GM18499 (cell line): Measurements from ENCODE around the gene CTTN.

Source experiments
- ATAC-seq: cut with Tn5 transposase; IDR thresholded peaks from one replicate; pipeline ENCODE4 v1.9.1; 2021; ENCODE audit warnings: moderate number of reproducible peaks; ENCODE audit not compliant: insufficient read depth, unreplicated experiment

The CTTN gene

GRCh38 chr11:70397983-70398833 is at the start of gene CTTN:
CTTN (plus strand) TSS chr11:70398529; CDS start chr11:70407298, 8,769 bp downstream.
- ATAC-seq: no peak

DNA sequence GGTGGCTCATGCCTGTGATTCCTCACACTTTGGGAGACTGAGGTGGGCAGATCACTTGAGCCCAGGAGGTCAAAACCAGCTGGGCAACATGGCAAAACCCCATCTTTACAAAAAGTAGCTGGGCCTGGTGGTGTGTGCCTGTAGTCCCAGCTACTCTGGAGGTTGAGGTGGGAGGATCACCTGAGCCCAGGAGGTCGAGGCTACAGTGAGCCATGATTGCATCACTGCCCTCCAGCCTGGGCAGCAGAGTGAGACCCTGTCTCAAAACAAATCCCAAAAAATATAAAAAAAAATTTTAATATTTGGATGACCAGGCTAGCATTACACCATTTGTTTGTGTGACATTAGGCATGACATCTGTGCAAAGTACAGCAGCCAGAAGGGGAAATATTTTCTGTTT is 49.7 kb upstream of the CTTN start:
- ATAC-seq: no peak

DNA sequence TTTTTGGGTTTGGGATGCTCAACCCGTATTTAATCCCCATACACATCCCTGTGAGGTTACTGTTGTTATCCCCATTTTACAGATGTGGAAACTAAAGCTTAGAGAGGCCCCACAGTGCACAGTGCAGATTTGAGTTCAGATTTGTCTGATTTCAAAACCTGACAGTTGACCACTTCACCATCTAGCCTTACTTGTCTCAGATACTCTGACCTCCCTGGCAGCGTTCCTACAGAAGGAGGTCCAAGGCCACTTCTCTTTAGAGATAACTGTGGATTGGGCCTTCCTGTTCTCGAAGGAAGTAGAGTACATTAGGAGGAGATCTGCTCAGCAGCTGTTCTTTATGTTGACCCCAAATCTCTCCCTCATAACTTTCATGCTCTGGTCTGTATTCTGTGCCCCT is 46.7 kb upstream of the CTTN start:
- no peak for ATAC-seq

DNA sequence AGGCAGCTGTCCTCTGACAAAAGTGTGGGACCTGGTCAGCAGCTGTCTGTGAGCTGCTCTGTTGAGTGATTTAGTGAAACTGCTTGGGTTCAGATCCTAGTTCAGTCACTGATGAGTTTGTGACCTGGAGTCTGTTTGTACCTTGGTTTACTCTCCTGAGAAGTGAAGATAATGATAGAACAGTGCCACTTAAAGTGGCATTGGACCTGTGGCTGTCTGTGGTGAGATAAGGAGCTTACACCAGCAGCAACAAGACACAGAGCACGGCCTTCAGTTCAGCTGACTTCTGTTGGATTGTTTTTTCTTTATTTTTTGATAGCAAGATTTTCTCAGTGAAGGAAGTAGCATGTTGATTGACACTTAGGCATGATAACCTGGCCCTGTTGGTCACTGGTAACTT is 46.2 kb upstream of the CTTN start:
- ATAC-seq: no peak

DNA sequence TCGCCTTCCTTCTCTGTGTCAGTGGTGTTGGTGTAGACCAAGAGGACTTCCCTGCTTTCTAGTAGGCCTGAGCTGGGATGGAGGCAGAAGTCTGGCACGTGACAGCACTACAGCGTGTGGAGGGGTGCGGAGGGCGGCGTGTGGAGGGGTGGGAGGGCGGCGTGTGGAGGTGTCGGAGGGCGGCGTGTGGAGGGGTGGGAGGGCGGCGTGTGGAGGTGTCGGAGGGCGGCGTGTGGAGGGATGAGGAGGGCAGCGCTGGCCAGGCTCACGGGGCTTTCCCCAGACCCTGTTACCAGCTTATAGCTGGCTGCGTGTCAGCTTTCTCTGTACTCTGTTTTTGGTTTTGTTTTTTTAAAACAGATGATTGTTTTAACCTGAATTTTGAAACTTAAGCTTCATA is 45.7 kb upstream of the CTTN start:
- ATAC-seq: no peak

GRCh38 chr11:70353329-70353728 is 45.0 kb upstream of the CTTN start:
- no peak for ATAC-seq

DNA sequence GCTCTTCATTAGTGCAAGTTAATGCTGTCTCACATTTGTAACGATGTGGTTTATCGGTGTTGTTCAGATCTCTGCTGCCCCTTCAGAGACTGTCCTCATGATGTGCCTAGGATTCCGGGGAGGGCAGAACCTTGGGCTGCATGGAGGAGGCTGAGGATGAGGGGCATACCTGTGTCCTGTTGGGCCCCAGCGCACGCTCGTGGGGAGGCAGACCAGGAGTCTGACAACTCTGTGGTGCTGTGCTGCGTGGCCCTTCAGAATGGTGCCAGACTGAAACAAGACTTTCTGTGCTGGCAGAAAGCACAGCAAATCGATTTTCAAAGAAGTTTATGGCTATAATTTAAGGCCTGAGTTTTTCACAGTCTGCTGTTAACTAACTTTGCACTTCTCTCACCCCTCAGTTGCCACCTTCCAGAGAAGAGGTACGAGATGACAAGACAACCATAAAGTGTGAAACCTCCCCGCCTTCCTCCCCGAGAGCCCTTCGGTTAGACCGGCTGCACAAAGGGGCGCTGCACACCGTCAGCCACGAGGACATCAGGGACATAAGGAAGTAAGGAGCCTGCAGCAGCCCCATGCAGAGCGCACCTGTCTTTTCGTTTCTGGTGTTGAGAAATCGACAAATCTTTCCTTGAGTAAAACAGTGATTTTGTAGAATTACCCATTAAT is 44.3 kb upstream of the CTTN start:
- no peak for ATAC-seq

- ATAC-seq: no peak
These were observed 43.7 kb upstream of the CTTN start for GRCh38 chr11:70354629-70355028.

DNA sequence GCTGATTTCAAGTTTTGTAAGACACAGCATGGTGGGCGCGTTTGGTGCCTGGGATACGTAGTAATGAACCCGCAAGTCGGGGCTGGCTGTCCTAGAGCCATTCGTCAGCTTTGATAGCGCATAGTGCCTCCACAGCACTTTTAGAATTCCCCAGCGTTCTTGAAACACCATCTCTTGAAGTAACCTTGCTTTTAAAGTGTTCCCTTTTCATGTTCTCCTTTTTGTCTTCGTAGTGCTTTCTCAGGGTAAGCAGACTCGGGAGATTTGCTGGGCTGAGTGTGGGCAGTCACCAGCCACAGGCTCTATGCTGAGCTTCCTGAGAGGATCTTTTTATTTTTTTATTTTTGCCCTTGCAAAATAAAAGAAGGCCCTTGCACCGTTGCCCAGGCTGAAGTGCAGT is 39.6 kb upstream of the CTTN start:
- ATAC-seq: no peak

DNA sequence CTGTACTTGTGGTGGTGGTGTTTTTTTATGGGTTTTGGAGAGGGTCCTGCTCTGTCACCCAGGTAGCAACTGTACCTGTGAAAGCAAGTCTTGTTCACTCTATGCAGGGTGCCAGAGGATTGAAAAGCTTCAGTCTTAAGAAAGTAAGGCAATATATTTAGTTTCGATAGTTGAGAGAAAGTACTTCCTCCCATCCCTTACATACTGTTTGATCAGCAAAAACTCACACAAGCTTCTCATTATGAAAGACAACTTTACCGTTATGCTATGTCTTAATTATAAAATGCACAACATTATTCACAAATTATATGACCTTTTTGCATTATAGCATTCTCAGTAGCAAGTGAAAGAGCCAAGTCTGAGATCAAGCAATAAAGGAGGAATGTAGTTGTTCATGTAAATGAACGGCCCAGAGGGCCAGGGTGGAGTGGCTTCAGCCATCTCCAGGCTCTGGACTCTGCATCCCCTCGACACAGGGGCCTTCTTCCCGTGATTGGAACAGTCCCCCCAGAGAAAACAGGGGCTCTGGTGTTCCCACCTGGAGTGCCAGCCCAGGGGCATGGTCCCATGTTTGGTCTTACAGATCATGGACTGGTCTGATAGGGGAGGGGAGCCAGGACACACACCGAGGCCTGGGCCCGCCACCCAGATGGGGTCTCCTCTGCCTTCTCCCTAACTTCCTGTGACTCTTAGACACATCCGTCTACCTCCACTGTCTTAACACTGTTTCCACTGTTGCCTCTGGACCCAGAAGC is 38.7 kb upstream of the CTTN start:
- ATAC-seq: no peak

DNA sequence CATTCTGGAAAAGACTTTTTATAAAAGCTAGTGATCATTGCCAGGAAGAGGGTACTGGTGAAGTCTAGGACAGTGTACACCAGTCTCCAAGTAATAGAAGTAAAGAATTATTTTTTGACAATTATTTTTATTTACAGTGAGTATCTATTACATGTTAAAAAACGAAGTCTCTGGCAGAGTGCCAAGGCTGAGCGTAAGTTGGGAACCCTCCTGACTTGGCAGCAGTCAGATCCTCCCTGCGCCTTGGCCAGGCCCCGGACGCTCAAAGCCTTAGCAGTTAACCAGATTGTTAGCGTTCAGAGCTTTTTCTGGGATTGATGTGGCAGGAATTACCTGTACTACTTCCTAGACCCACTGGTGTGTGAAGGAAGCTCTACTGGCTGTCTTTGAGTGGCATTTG is 38.1 kb upstream of the CTTN start:
- ATAC-seq: no peak

- ATAC-seq: no peak
These were observed 34.2 kb upstream of the CTTN start for GRCh38 chr11:70364178-70364577.

DNA sequence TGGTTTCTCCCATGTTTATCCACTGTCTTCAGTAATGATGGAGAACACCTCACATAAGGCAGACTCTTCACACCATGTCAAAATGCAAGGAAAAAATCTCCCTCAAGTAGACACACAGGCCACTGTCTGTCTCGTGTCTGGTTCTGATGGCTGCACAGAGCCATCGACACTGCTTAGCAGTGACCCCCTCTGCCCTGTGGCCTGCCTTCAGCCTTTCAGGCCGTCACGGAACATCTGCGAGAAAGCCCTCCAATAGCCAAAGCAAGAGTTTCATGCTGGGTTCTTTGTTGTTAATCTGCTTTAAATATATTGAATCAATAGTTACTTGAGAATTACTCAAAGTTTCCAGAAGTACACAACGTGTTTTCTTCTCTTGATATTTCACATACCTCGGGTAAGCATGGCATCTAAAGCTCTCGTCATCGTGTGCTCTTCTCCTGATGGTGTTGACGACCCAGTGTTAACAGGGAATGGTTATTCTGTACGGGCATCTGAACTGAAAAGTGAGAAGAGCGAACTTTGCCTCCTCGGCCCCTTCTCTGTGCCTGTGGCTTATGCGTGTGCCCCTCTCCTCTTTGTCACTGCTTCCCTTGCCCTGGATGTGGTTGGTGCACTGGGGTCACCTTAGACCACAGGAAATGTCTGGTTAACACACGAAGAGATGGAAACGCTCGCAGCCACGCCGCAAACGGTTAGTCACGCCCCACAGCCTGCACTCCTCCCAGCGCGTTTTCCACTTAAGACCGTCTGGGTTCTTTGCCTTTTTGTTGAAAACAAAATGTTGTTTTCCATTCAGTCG is 33.4 kb upstream of the CTTN start:
- ATAC-seq: no peak

DNA sequence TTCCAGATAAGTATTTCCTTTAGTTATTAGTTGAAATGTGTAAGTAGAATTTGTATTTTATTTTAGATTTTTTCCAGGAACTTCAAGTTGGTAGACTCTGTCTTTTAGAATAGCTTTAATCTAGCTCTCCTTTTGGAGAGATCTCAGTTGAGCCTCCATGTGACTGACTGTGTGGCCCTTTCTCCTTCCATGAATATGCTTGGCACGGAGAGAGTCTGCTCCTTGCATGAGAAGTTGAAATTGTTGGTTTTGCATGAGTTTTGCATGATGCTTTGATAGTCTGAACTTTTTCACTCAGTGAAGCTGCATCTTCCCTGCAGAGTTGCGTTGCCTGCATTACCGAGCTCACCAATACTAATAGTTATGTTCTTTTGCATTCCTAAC is 32.8 kb upstream of the CTTN start:
- no peak for ATAC-seq

DNA sequence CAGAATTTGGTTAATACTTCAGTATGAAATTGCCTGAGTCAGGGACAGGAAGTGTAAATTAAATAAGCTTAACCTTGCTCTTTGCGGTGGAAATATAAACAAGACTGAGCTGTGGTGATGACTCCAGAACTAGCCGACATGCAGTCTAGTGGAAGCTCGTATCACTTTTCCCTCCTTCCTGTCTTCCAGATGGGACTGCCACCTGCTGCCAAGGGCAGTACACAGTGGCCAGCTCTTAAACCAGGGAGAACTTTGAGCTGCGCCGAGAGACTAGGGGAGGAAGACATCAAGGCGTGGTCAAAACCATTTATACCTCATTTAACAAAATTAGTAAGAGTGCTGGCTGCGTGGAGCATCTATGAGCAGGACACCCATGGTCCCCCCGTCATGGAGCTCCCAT is 31.3 kb upstream of the CTTN start:
- no peak for ATAC-seq

DNA sequence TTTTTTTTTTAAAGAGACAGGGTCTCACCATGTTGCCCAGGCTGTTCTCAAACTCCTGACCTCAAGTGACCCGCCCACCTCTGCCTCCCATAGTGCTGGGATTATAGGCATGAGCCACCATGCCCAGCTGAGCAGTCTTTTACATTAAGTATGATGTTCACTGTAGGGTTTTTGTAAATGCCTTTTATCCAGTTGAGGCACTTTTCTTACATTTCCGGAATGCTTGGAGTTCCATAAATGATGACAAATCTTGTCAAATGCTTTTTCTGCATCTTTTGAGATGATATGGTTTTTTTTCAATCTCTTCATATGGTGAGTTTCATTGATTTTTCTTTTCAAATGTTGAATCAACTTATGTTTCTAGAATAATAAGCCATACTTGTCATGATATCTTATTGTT is 29.4 kb upstream of the CTTN start:
- no peak for ATAC-seq

- ATAC-seq: no peak
These were observed 27.1 kb upstream of the CTTN start for GRCh38 chr11:70371241-70371640.

DNA sequence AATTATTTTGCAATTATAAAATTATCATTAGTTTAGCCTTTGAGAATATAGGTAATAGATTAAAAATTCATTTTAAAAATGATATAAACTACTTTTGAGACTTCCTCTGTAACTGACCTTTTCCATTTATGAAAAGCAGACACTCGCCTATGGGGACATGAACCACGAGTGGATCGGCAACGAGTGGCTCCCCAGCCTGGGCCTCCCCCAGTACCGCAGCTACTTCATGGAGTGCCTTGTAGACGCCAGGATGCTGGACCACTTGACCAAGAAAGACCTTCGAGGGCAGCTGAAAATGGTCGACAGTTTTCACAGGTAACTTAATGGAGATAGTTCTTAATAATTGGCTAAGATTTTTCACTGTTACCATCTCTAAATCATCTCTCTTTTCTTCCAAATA is 26.3 kb upstream of the CTTN start:
- ATAC-seq: no peak

- no peak for ATAC-seq
These were observed 21.7 kb upstream of the CTTN start for GRCh38 chr11:70376621-70377020.

DNA sequence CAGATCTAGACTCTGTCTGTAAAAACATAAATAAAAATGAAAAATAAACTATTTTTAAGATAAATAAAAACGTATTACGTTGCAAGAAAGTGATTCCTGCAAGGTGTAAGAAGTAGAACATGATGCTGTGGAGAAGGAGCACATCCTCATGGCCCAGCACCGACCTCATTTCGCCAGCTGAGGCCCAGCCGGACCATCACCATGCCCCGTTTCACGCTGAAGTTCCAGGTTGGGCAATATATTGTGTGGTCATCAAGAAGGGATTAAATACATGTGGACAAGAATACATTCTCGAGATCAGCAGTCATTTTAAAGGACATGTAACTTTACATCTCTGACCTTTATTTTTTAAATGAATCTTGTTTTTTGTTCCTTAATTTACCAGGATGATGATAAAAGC is 20.7 kb upstream of the CTTN start:
- no peak for ATAC-seq
